A549 (cell line): ENCODE measurements around the gene AKAP6.

Experiments
- CHD2 ChIP-seq: fragments of 150-350 bp; IDR thresholded peaks from 2 replicates; pipeline ENCODE4 v1.6.1; 2014; ENCODE audit warnings: low read length; ENCODE audit not compliant: partially characterized antibody
- POLR2A ChIP-seq: IDR thresholded peaks from 2 replicates; pipeline ENCODE4 v1.6.1; 2012; ENCODE audit warnings: mild to moderate bottlenecking, low read length

DNA sequence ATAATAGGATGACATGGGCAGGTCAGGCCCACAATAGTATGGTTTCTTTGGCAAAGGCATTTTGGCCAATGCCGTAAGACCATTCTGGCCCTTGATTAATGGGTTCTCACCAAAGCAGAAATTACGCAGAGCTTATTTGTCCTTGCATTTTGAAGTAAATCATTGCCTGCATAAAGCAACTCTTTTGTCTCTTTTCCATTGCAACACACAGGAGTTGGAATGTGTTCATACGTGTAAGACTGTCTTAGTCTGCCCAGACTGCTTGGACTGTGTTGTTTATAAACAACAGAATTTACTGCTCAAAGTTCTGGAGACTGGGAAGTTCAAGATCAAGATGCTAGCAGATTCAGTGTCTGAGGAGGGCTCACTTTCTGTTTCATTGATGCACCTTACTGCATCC lies 506.8 kb downstream of the AKAP6 start:
- TF ChIP-seq CHD2 = no peak
- TF ChIP-seq POLR2A = no peak
